DOHH2 (cell line): ENCODE measurements around the gene ANKS3.

ENCODE experiments used
- H3F3A ChIP-seq: fragments of 200-600 bp; sonication (generic), shearing (Covaris generic); 2 replicates; pipeline ENCODE4 v1.6.0; 2016; ENCODE audit warnings: antibody characterized with exemption, mild to moderate bottlenecking; ENCODE audit not compliant: control insufficient read depth, insufficient read depth
- H3K27ac ChIP-seq: fragments of 200-600 bp; sonication (generic); 2 replicates; pipeline ENCODE4 v1.5.1; 2014; ENCODE audit warnings: low read depth, mild to moderate bottlenecking, low read length, moderate library complexity
- H3K27me3 ChIP-seq: fragments of 200-600 bp; sonication (generic); 2 replicates; pipeline ENCODE4 v1.6.1; 2014; ENCODE audit warnings: mild to moderate bottlenecking, low read length, mixed read lengths; ENCODE audit not compliant: control insufficient read depth
- H3K36me3 ChIP-seq: fragments of 200-600 bp; sonication (generic); 2 replicates; pipeline ENCODE4 v1.6.1; 2014; ENCODE audit warnings: mild to moderate bottlenecking, low read length, moderate library complexity, mixed read lengths; ENCODE audit not compliant: control insufficient read depth
- H3K4me1 ChIP-seq: fragments of 200-600 bp; sonication (generic); 2 replicates; pipeline ENCODE4 v1.6.1; 2014; ENCODE audit warnings: mild to moderate bottlenecking, low read length, mixed read lengths; ENCODE audit not compliant: control insufficient read depth
- H3K4me2 ChIP-seq: fragments of 200-600 bp; sonication (generic); 2 replicates; pipeline ENCODE4 v1.6.0; 2014; ENCODE audit warnings: mild to moderate bottlenecking, low read length, moderate library complexity
- H3K4me3 ChIP-seq: fragments of 200-600 bp; sonication (generic); 2 replicates; pipeline ENCODE4 v1.5.1; 2014; ENCODE audit warnings: mild to moderate bottlenecking, low read length, mixed read lengths
- H3K79me2 ChIP-seq: fragments of 200-600 bp; sonication (generic); 2 replicates; pipeline ENCODE4 v1.6.1; 2014; ENCODE audit warnings: mild to moderate bottlenecking, low read length, mixed read lengths; ENCODE audit not compliant: control insufficient read depth
- H3K9me2 ChIP-seq: fragments of 200-600 bp; sonication (generic); replicated peaks from 2 replicates; pipeline ENCODE4 v1.6.1; 2014; ENCODE audit warnings: mild to moderate bottlenecking, low read length, mixed read lengths; ENCODE audit not compliant: control insufficient read depth
- H3K9me3 ChIP-seq: fragments of 200-600 bp; sonication (generic); 2 replicates; pipeline ENCODE4 v1.6.1; 2014; ENCODE audit warnings: antibody characterized with exemption, low read length, mixed read lengths; ENCODE audit not compliant: control insufficient read depth, insufficient read depth
- H4K20me1 ChIP-seq: fragments of 200-600 bp; sonication (generic); 2 replicates; pipeline ENCODE4 v1.6.0; 2014; ENCODE audit warnings: low read depth, mild to moderate bottlenecking, antibody characterized with exemption, low read length, moderate library complexity; ENCODE audit not compliant: control insufficient read depth, insufficient read depth
- CTCF ChIP-seq: fragments of 200-600 bp; sonication (generic); IDR thresholded peaks from one replicate; pipeline ENCODE4 v1.5.1; 2014; ENCODE audit warnings: antibody characterized with exemption, mild to moderate bottlenecking, low read depth, low read length; ENCODE audit not compliant: poor library complexity, severe bottlenecking
- EZH2phosphoT487 ChIP-seq: fragments of 200-600 bp; sonication (generic); IDR thresholded peaks from 2 replicates; pipeline ENCODE4 v1.6.1; 2017; ENCODE audit warnings: borderline replicate concordance, mild to moderate bottlenecking, antibody characterized with exemption, low read length, moderate library complexity, mixed read lengths

The ANKS3 gene

GRCh38 chr16:4684058-4684715 is 49.9 kb downstream of the ANKS3 start:
- Histone ChIP-seq H3K9me3 (no peaks in the 10 kb centered on the region), H3K79me2 (no peaks in the 10 kb centered on the region), H3F3A (no peaks in the 10 kb centered on the region), H3K27ac (no peak overlapping the region), H3K4me3 (no peak overlapping the region), H3K9me2 (no peaks in the 10 kb centered on the region), H3K36me3 (no peaks in the 10 kb centered on the region), H3K4me1 (no peaks in the 10 kb centered on the region), H4K20me1 (no peaks in the 10 kb centered on the region), H3K4me2 (no peak overlapping the region), H3K27me3 (no peaks in the 10 kb centered on the region)
- TF ChIP-seq EZH2phosphoT487 (no peak), CTCF (no peak)

GRCh38 chr16:4683255-4684057 is 50.6 kb downstream of the ANKS3 start:
- no peaks in the 10 kb centered on the region for H4K20me1 ChIP-seq
- H3K4me2 ChIP-seq, result no peak overlapping the region
- no peaks in the 10 kb centered on the region for H3F3A ChIP-seq
- H3K9me2 ChIP-seq, result no peaks in the 10 kb centered on the region
- no peaks in the 10 kb centered on the region for H3K9me3 ChIP-seq
- no peaks in the 10 kb centered on the region for H3K79me2 ChIP-seq
- H3K36me3 ChIP-seq, result no peaks in the 10 kb centered on the region
- no peaks in the 10 kb centered on the region for H3K4me1 ChIP-seq
- no peak for TF ChIP-seq EZH2phosphoT487
- TF ChIP-seq CTCF, result no peak
- H3K27me3 ChIP-seq, result no peaks in the 10 kb centered on the region
- no peak overlapping the region for H3K4me3 ChIP-seq
- H3K27ac ChIP-seq, result no peak overlapping the region

- no peak overlapping the region for H3K27ac ChIP-seq
- H3K4me2 ChIP-seq, result no peak overlapping the region
- no peaks in the 10 kb centered on the region for H3K9me3 ChIP-seq
- no peaks in the 10 kb centered on the region for H3K79me2 ChIP-seq
- no peaks in the 10 kb centered on the region for H3K9me2 ChIP-seq
- H3F3A ChIP-seq, result no peaks in the 10 kb centered on the region
- no peaks in the 10 kb centered on the region for H4K20me1 ChIP-seq
- TF ChIP-seq EZH2phosphoT487 (no peak), CTCF (peak; percentile 28)
- no peaks in the 10 kb centered on the region for H3K27me3 ChIP-seq
- no peaks in the 10 kb centered on the region for H3K36me3 ChIP-seq
- no peak overlapping the region for H3K4me3 ChIP-seq
- H3K4me1 ChIP-seq, result no peaks in the 10 kb centered on the region
These were observed 51.3 kb downstream of the ANKS3 start for GRCh38 chr16:4682616-4683254.
